ENCODE data around the gene RARB.

RARB gene

DNA sequence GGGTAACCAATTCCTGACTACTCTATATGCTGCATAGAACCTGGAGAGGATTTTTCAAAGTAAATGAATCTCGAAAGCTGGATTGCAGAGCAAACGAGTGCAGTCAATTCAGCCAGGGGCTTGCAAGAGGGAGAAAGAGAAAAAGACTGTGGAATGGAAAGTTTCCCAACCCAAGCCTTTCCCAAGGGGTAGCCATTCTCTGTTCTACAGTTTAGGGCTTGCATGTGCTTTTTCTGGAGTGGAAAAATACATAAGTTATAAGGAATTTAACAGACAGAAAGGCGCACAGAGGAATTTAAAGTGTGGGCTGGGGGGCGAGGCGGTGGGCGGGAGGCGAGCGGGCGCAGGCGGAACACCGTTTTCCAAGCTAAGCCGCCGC lies 511 bp upstream of the RARB start:
- TF ChIP-seq, protein P1, sequence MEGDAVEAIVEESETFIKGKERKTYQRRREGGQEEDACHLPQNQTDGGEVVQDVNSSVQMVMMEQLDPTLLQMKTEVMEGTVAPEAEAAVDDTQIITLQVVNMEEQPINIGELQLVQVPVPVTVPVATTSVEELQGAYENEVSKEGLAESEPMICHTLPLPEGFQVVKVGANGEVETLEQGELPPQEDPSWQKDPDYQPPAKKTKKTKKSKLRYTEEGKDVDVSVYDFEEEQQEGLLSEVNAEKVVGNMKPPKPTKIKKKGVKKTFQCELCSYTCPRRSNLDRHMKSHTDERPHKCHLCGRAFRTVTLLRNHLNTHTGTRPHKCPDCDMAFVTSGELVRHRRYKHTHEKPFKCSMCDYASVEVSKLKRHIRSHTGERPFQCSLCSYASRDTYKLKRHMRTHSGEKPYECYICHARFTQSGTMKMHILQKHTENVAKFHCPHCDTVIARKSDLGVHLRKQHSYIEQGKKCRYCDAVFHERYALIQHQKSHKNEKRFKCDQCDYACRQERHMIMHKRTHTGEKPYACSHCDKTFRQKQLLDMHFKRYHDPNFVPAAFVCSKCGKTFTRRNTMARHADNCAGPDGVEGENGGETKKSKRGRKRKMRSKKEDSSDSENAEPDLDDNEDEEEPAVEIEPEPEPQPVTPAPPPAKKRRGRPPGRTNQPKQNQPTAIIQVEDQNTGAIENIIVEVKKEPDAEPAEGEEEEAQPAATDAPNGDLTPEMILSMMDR (IDR thresholded peaks at IDR 0.05) = no peak
- TF ChIP-seq ZFX (IDR thresholded peaks at IDR 0.05; ENCODE audit: borderline replicate concordance) = no peak
- no peak overlapping the region for H3K27ac ChIP-seq

DNA sequence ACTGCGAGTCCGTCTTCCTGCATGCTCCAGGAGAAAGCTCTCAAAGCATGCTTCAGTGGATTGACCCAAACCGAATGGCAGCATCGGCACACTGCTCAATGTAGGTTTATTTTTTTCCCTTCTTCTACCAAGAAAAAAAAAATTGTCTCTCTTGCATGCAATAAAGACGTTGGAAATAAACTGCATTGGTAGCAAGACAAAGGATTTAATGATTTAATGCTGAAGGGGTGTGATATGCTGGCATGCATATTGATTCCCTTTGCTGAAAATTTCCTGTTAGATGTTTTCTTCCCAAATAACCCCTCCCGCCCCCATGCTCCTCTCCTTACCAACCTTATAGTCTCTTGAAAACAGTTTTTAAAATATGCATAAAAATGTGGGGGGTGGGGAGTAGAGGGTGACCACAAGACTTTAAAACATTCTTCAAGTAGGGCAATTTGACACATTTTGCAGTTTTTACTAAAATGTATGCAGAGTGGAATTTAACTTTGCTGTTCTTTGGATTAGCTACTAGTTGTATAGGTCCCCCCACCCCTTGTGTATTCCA lies 799 bp downstream of the RARB start:
- no peak overlapping the region for H3K27ac ChIP-seq
- TF ChIP-seq, protein P1 (IDR thresholded peaks at IDR 0.05) = no peak
- no peak for TF ChIP-seq ZFX (IDR thresholded peaks at IDR 0.05; ENCODE audit: borderline replicate concordance)

DNA sequence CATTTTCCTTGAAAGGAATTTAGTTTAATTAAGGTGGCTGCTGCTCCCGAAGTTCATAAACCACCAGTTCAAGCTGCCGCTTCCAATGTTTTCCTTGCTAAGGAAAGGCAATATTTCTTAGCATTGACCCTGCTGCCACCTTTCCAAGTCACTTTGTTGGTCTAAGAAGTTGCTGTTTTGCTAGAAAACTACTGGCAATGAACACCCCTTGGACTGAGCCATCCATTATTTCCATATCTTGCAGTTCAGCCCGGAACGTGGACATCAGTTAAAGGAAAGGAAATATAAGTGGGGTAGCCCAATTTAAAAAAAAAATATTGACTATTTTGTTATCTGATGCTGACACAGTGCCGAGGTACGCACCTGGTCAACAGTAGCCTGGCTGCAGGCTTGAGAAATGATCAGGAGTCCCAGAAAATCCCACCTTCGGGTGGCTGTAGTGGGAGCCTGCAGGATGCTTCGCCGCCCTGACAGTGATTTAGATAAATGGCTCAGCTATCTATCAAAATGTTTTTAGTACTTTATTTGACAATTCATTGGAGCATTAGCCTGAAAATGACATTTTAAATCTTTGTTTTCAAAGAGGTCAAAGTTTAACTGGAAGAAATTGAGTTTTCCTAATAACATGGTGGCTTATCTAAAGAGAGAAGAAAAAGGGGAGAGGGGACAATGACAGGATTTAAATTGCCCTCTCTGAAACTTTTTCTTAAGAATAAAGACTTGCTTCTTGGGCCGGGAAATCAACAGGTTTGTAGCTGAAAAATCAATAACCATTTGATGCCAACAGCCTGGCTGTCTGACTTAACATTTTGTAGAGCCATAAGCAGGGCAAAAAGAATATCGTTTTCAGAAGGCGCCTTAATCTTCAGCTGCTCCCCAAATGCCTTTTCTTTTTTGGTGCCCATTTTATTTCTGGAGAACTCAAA lies 1.6 kb downstream of the RARB start:
- no peak overlapping the region for H3K27ac ChIP-seq
- no peak for TF ChIP-seq ZFX (IDR thresholded peaks at IDR 0.05; ENCODE audit: borderline replicate concordance)
- TF ChIP-seq, protein P1 (IDR thresholded peaks at IDR 0.05) = no peak

DNA sequence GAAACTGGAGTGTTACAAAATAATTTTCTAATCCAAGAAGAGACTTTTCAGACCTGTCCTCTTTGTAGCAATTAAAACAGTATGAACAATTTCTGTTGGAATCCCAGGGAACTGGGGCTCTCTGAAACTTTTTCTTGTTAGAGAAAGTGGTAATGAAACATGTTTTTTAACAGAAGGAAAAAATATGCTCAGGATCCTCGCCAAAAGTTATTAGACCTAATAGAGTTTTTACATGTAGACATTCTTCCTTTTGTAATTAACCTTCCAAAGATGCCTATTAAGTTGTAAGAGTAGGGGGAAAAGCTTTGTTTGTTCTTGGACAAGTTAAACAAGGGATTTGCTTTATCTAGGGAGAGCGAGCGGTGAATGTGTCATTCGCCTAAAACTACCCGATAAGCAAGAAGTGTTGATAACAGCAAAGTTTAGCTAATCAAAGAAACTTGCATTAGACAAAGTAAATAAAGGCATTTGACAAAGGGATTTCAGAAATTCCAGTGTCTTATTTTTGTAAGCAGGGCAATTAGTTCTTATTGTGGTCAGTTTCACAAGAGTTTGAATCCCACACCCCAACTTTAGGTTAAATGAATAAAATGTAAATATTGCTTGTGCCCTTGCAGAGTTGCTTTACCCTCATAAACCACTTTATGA lies 2.3 kb downstream of the RARB start:
- no peak overlapping the region for H3K27ac ChIP-seq

DNA sequence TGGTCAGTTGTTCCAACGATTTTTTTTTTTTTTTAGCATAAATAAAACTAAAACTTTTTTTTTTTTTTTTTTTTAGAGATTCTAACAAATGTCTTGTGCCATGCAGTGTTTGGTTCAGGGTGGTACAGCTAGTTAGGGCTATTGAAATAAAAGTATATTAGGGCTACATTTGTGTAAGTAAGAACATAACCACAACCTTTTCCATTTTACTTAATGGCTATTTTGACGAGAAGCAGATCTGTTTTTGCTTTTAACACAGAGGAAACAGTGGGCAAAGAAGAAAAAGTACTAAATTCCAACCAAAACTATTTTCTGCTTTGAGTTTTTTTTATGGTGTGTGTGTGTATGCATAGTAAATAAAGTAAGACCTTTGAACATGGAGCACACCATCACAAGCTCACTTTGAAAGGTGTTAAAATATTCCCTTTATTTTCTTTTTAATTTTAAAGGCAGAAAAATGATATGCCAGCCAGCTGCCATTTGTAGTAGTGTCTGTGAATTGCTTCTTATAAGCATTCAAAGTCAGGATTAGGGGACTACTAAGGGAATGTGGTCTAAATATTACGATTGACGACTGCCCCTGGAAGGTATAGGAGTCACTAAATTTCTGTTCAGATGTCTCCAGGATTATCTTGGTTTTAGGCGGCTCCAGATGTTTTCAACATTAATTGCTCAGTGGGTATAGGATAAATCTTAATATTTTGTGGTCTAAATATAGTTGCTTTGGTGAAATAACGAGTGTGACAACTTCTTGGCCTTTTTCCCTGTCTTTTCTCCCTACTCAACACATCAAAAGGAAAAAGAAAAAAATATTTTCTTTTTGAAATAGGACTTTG lies 3.1 kb downstream of the RARB start:
- no peak for TF ChIP-seq ZFX (IDR thresholded peaks at IDR 0.05; ENCODE audit: borderline replicate concordance)
- TF ChIP-seq, protein P1 (IDR thresholded peaks at IDR 0.05) = no peak
- H3K27ac ChIP-seq = no peak overlapping the region

More for the DNA sequence above, 2.3 kb downstream of the RARB start:
- TF ChIP-seq, protein P1 (IDR thresholded peaks at IDR 0.05) = no peak
- TF ChIP-seq ZFX (IDR thresholded peaks at IDR 0.05; ENCODE audit: borderline replicate concordance) = no peak

DNA sequence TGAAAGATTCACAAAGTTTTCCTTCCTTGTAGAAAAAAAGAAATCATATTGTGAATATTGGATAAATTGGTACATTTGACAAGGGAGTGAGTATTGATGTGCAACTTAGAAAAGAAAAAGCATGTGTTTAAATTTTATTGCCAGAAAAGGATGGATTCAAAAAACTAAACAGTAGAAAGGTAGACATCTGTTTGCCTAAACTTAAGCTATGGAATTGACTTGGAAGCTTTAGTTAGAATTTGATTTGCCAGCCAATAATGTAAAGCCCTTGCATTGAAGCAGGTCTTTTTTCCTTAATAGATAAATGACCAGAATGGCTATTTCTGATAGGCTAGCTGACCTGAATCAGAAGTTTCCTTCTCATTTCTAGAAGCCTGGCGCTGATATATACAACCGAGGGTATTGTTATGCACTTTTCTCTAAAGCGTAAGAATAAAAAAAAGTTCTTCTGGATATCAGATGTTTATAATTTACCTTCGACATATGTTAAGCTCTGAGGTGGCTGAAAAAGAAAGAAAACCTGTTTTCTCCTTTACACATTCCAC lies 4.2 kb downstream of the RARB start:
- H3K27ac ChIP-seq = no peak overlapping the region

More for the DNA sequence above, 4.2 kb downstream of the RARB start:
- TF ChIP-seq, protein P1 (IDR thresholded peaks at IDR 0.05) = no peak
- no peak for TF ChIP-seq ZFX (IDR thresholded peaks at IDR 0.05; ENCODE audit: borderline replicate concordance)

Data from 22Rv1 (cell line).